ENCODE measurements around the gene FOXL1. TPM values are rescaled to one million over a fixed set of nuclear protein-coding genes. Genes with fewer than 3 reads are reported as not detected.

Gene FOXL1
- total RNA-seq = 0.38 TPM
- long read RNA-seq, partial matches to known transcripts = 0 of 1 reads
- long read RNA-seq, other reads (novel, unspliced or antisense) = 0 of 1 reads

GRCh38 chr16:86578061-86578599 lies at the start of gene FOXL1:
FOXL1 (plus strand) TSS chr16:86578549; CDS start chr16:86578724, 175 bp downstream.
- H3K9me3 ChIP-seq (replicated peaks) = no peaks in the 10 kb centered on the region
- TF ChIP-seq, protein P1, sequence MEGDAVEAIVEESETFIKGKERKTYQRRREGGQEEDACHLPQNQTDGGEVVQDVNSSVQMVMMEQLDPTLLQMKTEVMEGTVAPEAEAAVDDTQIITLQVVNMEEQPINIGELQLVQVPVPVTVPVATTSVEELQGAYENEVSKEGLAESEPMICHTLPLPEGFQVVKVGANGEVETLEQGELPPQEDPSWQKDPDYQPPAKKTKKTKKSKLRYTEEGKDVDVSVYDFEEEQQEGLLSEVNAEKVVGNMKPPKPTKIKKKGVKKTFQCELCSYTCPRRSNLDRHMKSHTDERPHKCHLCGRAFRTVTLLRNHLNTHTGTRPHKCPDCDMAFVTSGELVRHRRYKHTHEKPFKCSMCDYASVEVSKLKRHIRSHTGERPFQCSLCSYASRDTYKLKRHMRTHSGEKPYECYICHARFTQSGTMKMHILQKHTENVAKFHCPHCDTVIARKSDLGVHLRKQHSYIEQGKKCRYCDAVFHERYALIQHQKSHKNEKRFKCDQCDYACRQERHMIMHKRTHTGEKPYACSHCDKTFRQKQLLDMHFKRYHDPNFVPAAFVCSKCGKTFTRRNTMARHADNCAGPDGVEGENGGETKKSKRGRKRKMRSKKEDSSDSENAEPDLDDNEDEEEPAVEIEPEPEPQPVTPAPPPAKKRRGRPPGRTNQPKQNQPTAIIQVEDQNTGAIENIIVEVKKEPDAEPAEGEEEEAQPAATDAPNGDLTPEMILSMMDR (IDR thresholded peaks at IDR 0.05; ENCODE audit: borderline replicate concordance) = no peak
- H3K27me3 ChIP-seq (ENCODE audit: low read depth) = peaks cover 98% of the 10 kb centered on the region
- H3K4me1 ChIP-seq = peaks cover 35% of the 10 kb centered on the region
- H3K4me3 ChIP-seq = peak within 1 kb of the TSS; percentile 66
- no peak for DNase-seq
- no peaks in the 10 kb centered on the region for H3K36me3 ChIP-seq
- intact Hi-C loops (cut with micrococcal nuclease) = no loop called here
- peak within 1 kb of the TSS; percentile 88 for H3K27ac ChIP-seq (replicated peaks)

DNA sequence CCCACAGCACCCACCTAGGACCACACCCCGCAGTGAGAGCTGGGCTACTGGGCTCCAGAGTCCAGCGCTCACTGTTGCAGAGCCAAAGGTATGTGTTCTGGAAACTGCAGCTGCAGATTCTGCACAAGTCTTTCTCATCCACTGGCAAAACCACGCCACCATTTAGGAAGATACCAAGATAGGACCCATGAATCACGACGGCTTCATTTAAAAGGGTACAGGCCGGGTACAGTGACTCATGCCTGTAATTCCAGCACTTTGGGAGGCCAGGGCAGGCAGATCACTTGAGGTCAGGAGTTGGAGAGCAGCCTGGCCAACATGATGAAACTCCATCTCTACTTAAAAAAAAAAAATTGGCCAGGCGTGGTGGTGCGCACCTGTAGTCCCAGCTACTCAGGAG lies 49.2 kb upstream of the FOXL1 start:
- intact Hi-C loops (cut with micrococcal nuclease) = no loop called here
- peak; percentile 1 for DNase-seq
- peaks cover 22% of the 10 kb centered on the region for H3K36me3 ChIP-seq

GRCh38 chr16:86530251-86531190 lies 47.8 kb upstream of the FOXL1 start:
- intact Hi-C loops (cut with micrococcal nuclease) = no loop called here
- TF ChIP-seq, protein P1 (IDR thresholded peaks at IDR 0.05; ENCODE audit: borderline replicate concordance) = no peak
- Histone ChIP-seq H3K27ac (replicated peaks) (peak overlapping the region; percentile 26), H3K36me3 (peaks cover 27% of the 10 kb centered on the region), H3K4me3 (no peak overlapping the region), H3K27me3 (ENCODE audit: low read depth) (no peaks in the 10 kb centered on the region), H3K4me1 (peaks cover 14% of the 10 kb centered on the region), H3K9me3 (replicated peaks) (no peaks in the 10 kb centered on the region)
- no peak for DNase-seq

More for the DNA sequence above, 49.2 kb upstream of the FOXL1 start:
- H3K27ac ChIP-seq (replicated peaks) = no peak overlapping the region
- TF ChIP-seq, protein P1 (IDR thresholded peaks at IDR 0.05; ENCODE audit: borderline replicate concordance) = no peak
- peaks cover 14% of the 10 kb centered on the region for H3K4me1 ChIP-seq
- no peak overlapping the region for H3K4me3 ChIP-seq
- no peaks in the 10 kb centered on the region for H3K9me3 ChIP-seq (replicated peaks)
- H3K27me3 ChIP-seq (ENCODE audit: low read depth) = peaks cover 9% of the 10 kb centered on the region

- intact Hi-C loops (cut with micrococcal nuclease) = no loop called here
- TF ChIP-seq, protein P1 (IDR thresholded peaks at IDR 0.05; ENCODE audit: borderline replicate concordance) = no peak
- Histone ChIP-seq H3K9me3 (replicated peaks) (no peaks in the 10 kb centered on the region), H3K36me3 (peaks cover 27% of the 10 kb centered on the region), H3K27me3 (ENCODE audit: low read depth) (no peaks in the 10 kb centered on the region), H3K4me1 (peaks cover 14% of the 10 kb centered on the region), H3K4me3 (no peak overlapping the region), H3K27ac (replicated peaks) (peak overlapping the region; percentile 26)
- DNase-seq = peak; percentile 67
Measured at GRCh38 chr16:86531191-86531545, 47.2 kb upstream of the FOXL1 start.

- Histone ChIP-seq H3K27me3 (ENCODE audit: low read depth) (no peaks in the 10 kb centered on the region), H3K4me3 (no peak overlapping the region), H3K4me1 (peaks cover 14% of the 10 kb centered on the region), H3K27ac (replicated peaks) (peak overlapping the region; percentile 26), H3K9me3 (replicated peaks) (no peaks in the 10 kb centered on the region), H3K36me3 (peaks cover 27% of the 10 kb centered on the region)
- TF ChIP-seq, protein P1 (IDR thresholded peaks at IDR 0.05; ENCODE audit: borderline replicate concordance) = no peak
- DNase-seq = no peak
- intact Hi-C loops (cut with micrococcal nuclease) = no loop called here
Measured at GRCh38 chr16:86531641-86532525, 46.5 kb upstream of the FOXL1 start.
